GM12878 (cell line): ENCODE results near the gene LRP3.

Experiments
- CBFB ChIP-seq: IDR thresholded peaks from 2 replicates; pipeline ENCODE4 v1.6.1; 2016; ENCODE audit warnings: antibody characterized with exemption, low read depth
- CTCF ChIP-seq, 3 experiments: IDR thresholded peaks in 2 of 3; conservative IDR thresholded peaks in 1 of 3; 2 replicates each; pipeline ENCODE4 v1.5.1; 2011; ENCODE audit warnings: low read depth in 3 of 3, low read length in 3 of 3, mild to moderate bottlenecking in 3 of 3, control low read depth in 2 of 3, moderate library complexity in 2 of 3, inconsistent platforms in 1 of 3, mixed read lengths in 1 of 3; ENCODE audit not compliant: control insufficient read depth in 2 of 3, insufficient read depth in 1 of 3; ENCODE audit errors: extremely low read depth in 1 of 3
- EED ChIP-seq: sonication (generic); IDR thresholded peaks from 2 replicates; pipeline ENCODE4 v1.6.1; 2016; ENCODE audit warnings: antibody characterized with exemption, low read depth
- FOS ChIP-seq: IDR thresholded peaks from 3 replicates; pipeline ENCODE4 v1.6.1; 2011; ENCODE audit warnings: borderline replicate concordance; ENCODE audit not compliant: insufficient read length; ENCODE audit errors: extremely low read depth
- POLR2AphosphoS2 ChIP-seq: IDR thresholded peaks from 2 replicates; pipeline ENCODE4 v1.6.1; 2011; ENCODE audit warnings: low read depth, mild to moderate bottlenecking, low read length, improper control_type of control experiment, moderate library complexity
- RBBP5 ChIP-seq: fragments of 200-600 bp; sonication (generic); conservative IDR thresholded peaks from 2 replicates; pipeline ENCODE4 v1.6.1; 2016
- SP1 ChIP-seq: IDR thresholded peaks from one replicate; pipeline ENCODE4 v1.6.1; 2011; ENCODE audit warnings: low read depth, low read length
- TARDBP ChIP-seq: IDR thresholded peaks from 2 replicates; pipeline ENCODE4 v1.6.1; 2016; ENCODE audit warnings: borderline replicate concordance
- TCF12 ChIP-seq: IDR thresholded peaks from 2 replicates; pipeline ENCODE4 v1.6.1; 2011; ENCODE audit warnings: low read depth, mild to moderate bottlenecking, low read length

DNA sequence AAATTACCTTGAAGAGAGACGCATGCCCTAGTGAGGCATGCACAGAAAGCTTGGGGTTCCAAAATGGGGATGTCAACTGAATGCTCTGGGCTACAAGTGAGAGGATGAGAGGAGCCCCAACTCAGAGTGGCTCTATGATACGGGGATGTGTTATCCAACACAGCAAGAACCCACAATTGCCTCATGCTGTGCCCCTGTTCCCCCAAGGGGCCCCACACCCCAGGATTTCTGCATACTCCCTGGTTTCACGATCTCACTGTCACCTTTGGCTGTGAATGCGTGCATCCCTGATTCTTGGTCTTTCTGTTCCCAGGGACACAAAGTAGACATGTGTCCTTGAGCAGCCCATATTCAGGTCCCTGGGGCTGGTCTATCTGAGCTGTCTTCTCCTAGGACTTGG lies 32.9 kb upstream of the LRP3 start:
- TF ChIP-seq TARDBP = no peak
- no peak for TF ChIP-seq CTCF (IDR thresholded peaks at IDR 0.05 in 2 of 3, conservative IDR thresholded peaks at IDR 0.05 in 1 of 3; ENCODE audit: control insufficient read depth in 2 of 3, extremely low read depth in 1 of 3, insufficient read depth in 1 of 3, low read depth in 3 of 3, low read length in 3 of 3)
- TF ChIP-seq POLR2AphosphoS2 = no peak
- no peak for TF ChIP-seq RBBP5
- TF ChIP-seq SP1 = no peak
- no peak for TF ChIP-seq EED
- TF ChIP-seq FOS = no peak
- no peak for TF ChIP-seq TCF12
- no peak for TF ChIP-seq CBFB
